Measurements from ENCODE around the gene RFFL.

DNA sequence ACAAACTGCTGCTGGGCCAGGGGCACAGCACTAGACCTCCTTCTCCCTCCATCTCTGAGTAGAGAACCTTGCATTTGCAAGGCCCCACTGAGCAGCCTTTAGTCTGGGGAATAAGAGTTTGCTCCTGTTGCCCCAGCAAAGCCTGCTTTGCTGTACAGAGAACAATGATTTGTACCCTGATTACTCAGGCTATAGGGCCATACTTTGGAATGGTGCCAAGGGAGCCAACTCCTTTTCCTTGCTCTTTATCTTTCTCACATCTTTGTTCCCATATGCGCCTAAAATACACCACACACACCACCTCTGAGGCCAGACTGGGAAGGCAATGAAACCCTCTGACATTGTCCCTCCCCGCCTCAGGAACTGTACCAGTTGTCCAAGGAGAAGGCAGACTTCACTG, 62.0 kb downstream of the RFFL start:
- TF ChIP-seq BHLHE40 (IDR thresholded peaks at IDR 0.05; ENCODE audit: low read depth, low read length): no peak
- TF ChIP-seq CHD2 (IDR thresholded peaks at IDR 0.05; ENCODE audit: low read length, partially characterized antibody): no peak
- TF ChIP-seq, protein P1, sequence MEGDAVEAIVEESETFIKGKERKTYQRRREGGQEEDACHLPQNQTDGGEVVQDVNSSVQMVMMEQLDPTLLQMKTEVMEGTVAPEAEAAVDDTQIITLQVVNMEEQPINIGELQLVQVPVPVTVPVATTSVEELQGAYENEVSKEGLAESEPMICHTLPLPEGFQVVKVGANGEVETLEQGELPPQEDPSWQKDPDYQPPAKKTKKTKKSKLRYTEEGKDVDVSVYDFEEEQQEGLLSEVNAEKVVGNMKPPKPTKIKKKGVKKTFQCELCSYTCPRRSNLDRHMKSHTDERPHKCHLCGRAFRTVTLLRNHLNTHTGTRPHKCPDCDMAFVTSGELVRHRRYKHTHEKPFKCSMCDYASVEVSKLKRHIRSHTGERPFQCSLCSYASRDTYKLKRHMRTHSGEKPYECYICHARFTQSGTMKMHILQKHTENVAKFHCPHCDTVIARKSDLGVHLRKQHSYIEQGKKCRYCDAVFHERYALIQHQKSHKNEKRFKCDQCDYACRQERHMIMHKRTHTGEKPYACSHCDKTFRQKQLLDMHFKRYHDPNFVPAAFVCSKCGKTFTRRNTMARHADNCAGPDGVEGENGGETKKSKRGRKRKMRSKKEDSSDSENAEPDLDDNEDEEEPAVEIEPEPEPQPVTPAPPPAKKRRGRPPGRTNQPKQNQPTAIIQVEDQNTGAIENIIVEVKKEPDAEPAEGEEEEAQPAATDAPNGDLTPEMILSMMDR (IDR thresholded peaks at IDR 0.05): no peak
- TF ChIP-seq PHF8 (IDR thresholded peaks at IDR 0.05; ENCODE audit: borderline replicate concordance, low read depth): no peak
- no peak for TF ChIP-seq JUN (IDR thresholded peaks at IDR 0.05)
- TF ChIP-seq, protein P2, sequence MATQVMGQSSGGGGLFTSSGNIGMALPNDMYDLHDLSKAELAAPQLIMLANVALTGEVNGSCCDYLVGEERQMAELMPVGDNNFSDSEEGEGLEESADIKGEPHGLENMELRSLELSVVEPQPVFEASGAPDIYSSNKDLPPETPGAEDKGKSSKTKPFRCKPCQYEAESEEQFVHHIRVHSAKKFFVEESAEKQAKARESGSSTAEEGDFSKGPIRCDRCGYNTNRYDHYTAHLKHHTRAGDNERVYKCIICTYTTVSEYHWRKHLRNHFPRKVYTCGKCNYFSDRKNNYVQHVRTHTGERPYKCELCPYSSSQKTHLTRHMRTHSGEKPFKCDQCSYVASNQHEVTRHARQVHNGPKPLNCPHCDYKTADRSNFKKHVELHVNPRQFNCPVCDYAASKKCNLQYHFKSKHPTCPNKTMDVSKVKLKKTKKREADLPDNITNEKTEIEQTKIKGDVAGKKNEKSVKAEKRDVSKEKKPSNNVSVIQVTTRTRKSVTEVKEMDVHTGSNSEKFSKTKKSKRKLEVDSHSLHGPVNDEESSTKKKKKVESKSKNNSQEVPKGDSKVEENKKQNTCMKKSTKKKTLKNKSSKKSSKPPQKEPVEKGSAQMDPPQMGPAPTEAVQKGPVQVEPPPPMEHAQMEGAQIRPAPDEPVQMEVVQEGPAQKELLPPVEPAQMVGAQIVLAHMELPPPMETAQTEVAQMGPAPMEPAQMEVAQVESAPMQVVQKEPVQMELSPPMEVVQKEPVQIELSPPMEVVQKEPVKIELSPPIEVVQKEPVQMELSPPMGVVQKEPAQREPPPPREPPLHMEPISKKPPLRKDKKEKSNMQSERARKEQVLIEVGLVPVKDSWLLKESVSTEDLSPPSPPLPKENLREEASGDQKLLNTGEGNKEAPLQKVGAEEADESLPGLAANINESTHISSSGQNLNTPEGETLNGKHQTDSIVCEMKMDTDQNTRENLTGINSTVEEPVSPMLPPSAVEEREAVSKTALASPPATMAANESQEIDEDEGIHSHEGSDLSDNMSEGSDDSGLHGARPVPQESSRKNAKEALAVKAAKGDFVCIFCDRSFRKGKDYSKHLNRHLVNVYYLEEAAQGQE (IDR thresholded peaks at IDR 0.05): no peak
